HG02588 (cell line): ENCODE measurements around the gene ZNF804A.

Source experiments
- ATAC-seq: cut with Tn5 transposase; IDR thresholded peaks from one replicate; pipeline ENCODE4 v1.9.1; 2021; ENCODE audit warnings: mild to moderate bottlenecking, moderate library complexity; ENCODE audit not compliant: unreplicated experiment

The ZNF804A gene

DNA sequence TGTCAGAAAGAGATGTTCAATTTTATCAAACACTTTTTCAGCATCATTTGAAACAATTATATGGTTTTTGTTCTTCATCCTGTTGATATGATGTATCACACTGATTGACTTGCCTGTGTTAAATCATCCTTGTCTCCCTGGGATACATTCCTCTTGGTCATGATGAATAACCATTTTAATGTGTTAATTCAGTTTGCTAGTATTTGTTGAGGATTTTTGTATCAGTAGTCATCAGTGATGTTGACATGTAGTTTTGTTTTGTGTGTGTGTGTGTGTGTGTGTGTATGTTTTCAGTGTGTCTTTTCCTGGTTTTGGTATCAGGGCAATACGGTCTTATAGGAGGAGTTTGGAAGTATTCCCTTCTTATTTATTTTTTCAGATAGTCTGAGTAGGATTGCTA lies 325.4 kb downstream of the ZNF804A start:
- no peak for ATAC-seq

DNA sequence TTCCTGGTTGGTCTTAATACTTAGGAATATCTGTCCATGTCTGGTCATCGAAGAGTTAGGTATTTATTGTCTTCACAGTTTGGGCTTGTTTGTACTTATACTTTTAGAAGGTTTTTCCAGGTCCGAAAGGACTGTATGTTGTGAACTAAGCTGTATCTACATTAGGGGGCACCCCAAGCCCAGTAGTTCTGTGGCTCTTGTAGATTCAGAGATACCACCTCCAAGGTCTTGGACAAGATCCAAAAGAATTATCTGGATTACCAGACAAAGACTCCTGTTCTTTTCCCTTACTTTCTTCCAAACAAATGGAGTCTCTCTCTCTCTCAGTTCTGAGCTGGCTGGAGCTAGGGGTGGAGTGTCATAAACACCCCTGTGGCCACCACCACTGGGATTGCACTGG lies 328.7 kb downstream of the ZNF804A start:
- no peak for ATAC-seq

DNA sequence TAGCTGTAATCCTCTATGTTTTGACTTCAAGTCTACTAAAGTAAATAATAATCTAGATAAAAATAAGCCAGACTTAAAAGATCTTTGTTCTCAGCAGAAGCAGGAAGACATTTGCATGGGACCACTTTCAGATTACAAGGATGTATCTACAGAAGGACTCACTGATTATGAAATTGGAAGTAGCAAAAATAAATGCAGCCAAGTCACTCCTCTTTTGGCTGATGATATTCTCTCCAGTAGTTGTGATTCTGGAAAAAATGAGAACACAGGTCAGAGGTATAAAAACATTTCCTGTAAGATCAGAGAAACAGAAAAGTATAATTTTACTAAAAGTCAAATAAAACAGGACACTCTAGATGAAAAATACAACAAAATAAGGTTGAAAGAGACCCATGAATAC lies 338.4 kb downstream of the ZNF804A start:
- no peak for ATAC-seq

DNA sequence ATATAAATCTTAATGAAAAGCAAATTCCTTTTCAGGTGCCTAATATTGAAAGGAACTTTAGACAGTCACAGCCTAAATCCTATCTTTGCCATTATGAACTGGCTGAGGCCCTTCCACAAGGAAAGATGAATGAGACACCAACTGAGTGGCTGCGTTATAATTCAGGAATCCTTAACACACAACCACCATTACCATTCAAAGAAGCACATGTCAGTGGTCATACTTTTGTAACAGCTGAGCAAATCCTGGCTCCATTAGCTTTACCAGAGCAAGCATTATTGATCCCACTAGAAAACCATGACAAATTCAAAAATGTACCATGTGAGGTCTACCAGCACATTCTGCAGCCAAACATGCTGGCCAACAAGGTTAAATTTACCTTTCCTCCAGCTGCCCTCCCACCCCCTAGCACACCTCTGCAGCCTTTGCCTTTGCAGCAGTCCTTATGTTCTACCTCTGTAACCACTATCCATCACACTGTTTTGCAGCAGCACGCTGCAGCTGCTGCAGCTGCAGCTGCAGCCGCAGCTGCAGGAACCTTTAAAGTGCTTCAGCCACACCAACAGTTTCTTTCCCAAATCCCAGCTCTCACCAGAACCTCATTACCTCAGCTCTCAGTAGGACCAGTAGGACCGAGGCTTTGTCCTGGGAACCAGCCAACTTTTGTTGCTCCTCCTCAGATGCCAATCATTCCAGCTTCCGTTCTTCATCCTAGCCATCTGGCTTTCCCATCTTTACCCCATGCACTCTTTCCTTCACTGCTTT lies 340.1 kb downstream of the ZNF804A start:
- no peak for ATAC-seq

DNA sequence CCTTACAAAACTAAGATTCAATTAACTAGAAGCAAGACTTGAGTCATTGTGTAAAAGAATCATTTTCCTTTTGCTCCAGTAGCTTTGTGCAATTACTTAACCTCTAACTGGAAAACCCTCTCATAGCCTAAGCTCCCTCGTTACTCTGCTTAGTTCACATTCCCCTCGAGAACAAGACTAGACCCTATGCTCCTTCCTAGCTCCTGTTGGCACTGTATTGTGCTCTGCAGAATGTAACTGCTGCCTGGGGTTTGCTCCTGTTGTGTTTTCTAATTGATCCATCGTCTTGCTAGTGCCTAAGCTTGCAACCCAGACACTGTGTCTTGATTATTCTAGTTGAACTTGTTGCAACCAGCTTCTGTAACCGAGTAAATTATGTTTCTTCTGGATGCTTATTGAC lies 347.0 kb downstream of the ZNF804A start:
- ATAC-seq, result no peak

DNA sequence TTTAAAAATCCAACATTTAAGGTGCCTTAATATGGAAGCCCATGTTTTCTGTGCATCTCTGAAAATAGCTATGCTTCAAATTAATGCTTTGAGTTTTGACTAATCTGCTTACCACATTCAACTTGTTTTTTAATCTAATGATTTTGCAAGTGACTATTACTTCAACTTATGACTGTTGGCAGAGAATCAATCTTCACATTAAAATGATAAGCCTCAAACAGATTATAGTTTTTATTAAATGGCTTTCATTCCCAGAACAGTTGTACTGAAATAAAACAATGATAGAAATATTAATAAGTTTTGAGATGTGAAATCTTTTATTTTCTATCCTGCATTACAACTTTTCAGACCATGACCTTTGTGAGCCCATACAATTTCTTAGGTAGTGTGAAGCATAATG lies 347.5 kb downstream of the ZNF804A start:
- no peak for ATAC-seq

DNA sequence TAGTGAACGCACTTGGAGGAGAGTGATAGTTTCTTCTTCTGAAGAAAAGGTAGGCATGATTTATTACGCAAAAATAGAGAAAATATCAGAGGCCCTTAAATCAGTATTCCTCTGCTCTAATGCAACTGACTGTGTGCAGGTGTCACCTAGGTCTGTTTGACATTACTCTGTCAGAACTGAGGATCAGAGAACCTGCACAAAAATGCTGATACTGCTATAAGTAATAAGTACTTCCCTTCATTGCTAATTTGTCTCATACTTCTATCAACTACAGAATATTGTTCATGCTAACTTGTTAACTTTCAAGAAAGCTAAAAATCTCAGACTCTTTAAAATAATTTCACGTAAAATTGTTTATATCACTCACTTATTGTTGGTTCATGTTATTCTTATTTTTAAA lies 358.5 kb downstream of the ZNF804A start:
- ATAC-seq, result no peak

DNA sequence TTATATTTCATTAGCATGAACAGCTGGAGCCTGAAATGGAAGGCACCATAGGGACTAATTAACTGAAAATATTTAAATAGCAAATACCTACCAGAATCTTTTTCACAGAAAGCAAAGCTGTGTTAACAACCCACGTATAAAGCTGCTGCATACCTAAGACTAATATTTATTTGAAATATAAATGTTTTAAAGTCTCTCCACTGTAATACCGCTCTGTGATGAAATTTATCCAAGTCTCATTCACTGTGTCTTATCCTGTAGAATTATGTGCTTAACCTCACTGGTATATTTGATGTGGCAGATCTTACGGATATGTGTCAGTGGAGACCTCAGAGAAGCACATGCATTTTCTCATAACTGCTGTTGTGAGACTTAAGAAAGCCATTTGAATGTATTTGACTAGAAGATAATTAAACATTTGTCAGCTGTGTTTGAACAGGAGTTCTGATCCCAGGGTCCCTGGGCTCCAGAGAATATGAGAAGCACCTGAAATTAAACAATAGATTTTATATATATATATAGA lies 373.3 kb downstream of the ZNF804A start:
- ATAC-seq, result no peak
